IMR-90 (cell line): ENCODE data around the gene SLC39A6. TPM values are rescaled to one million over a fixed set of nuclear protein-coding genes. Genes with fewer than 3 reads are reported as not detected.

Source experiments
- ATAC-seq: fragments of 200-7000 bp; cut with Tn5 transposase; 2 replicates; pipeline ENCODE4 v1.9.1; 2020; ENCODE audit warnings: low read depth, mild to moderate bottlenecking, moderate library complexity
- BruUV-seq: library from RNA; stranded (reverse); fragments of 400-500 nt; replicated peaks from 2 replicates; lab custom pipeline; 2021; lab: Mats Ljungman, UMichigan
- CTCF ChIA-PET: fragments of 300-600 bp; formaldehyde crosslinking; extraction: SDS; loops from one replicate; lab custom pipeline; 2021; ENCODE audit warnings: antibody characterized with exemption; lab: Yijun Ruan, JAX
- POLR2A ChIA-PET: fragments of 300-600 bp; sonication (Branson Sonifier 250); formaldehyde crosslinking; loops from one replicate; lab custom pipeline; 2022; ENCODE audit warnings: antibody characterized with exemption; ENCODE audit not compliant: unreplicated experiment; lab: Charles Lee
- DNase-seq: peaks from one replicate; pipeline ENCODE4 v3.0.0; 2013
- H2AFZ ChIP-seq: replicated peaks from 2 replicates; pipeline ENCODE3; 2013; ENCODE audit warnings: low read length, mild to moderate bottlenecking; ENCODE audit not compliant: poor library complexity
- H2AK5ac ChIP-seq: 2 replicates; pipeline ENCODE4 v1.6.1; 2013; ENCODE audit warnings: low read depth, low read length, inconsistent platforms
- H2AK9ac ChIP-seq: replicated peaks from 2 replicates; pipeline ENCODE3; 2013; ENCODE audit warnings: mild to moderate bottlenecking, low read depth, low read length, moderate library complexity; ENCODE audit not compliant: poor library complexity
- H2BK120ac ChIP-seq: 2 replicates; pipeline ENCODE4 v1.6.1; 2013; ENCODE audit warnings: low read depth, low read length, inconsistent platforms
- H2BK15ac ChIP-seq: 3 replicates; pipeline ENCODE4 v1.6.1; 2013; ENCODE audit warnings: low read depth, low read length, inconsistent platforms
- H2BK20ac ChIP-seq: 2 replicates; pipeline ENCODE4 v1.6.1; 2013; ENCODE audit warnings: low read depth, mild to moderate bottlenecking, inconsistent platforms, low read length, moderate library complexity
- H2BK5ac ChIP-seq: 2 replicates; pipeline ENCODE4 v1.6.1; 2013; ENCODE audit warnings: mild to moderate bottlenecking, low read depth, low read length, inconsistent platforms; ENCODE audit not compliant: poor library complexity, severe bottlenecking
- H3K14ac ChIP-seq: replicated peaks from 2 replicates; pipeline ENCODE4 v1.6.1; 2013; ENCODE audit warnings: low read depth, low read length, inconsistent platforms
- H3K18ac ChIP-seq: 2 replicates; pipeline ENCODE4 v1.6.1; 2013; ENCODE audit warnings: low read depth, low read length, control low read depth
- H3K23ac ChIP-seq: 2 replicates; pipeline ENCODE4 v1.6.1; 2013; ENCODE audit warnings: low read depth, low read length, inconsistent platforms
- H3K27ac ChIP-seq: 2 replicates; pipeline ENCODE4 v1.5.1; 2013; ENCODE audit warnings: mild to moderate bottlenecking, control low read depth, low read length; ENCODE audit not compliant: insufficient read depth
- H3K27me3 ChIP-seq: 2 replicates; pipeline ENCODE4 v1.6.1; 2013; ENCODE audit warnings: low read length; ENCODE audit not compliant: control insufficient read depth, insufficient read depth
- H3K36me3 ChIP-seq: 2 replicates; pipeline ENCODE4 v1.6.1; 2013; ENCODE audit warnings: low read length, mixed read lengths; ENCODE audit not compliant: control insufficient read depth, insufficient read depth
- H3K4ac ChIP-seq: 2 replicates; pipeline ENCODE4 v1.6.1; 2013; ENCODE audit warnings: low read depth, low read length, inconsistent platforms
- H3K4me1 ChIP-seq: 2 replicates; pipeline ENCODE4 v1.6.1; 2013; ENCODE audit warnings: low read length, mixed read lengths; ENCODE audit not compliant: control insufficient read depth, insufficient read depth
- H3K4me2 ChIP-seq: 2 replicates; pipeline ENCODE4 v1.6.1; 2013; ENCODE audit warnings: low read depth, mild to moderate bottlenecking, control low read depth, low read length, moderate library complexity
- H3K4me3 ChIP-seq: 2 replicates; pipeline ENCODE4 v1.5.1; 2013; ENCODE audit warnings: low read depth, mild to moderate bottlenecking, control low read depth, low read length, moderate library complexity; ENCODE audit not compliant: insufficient read depth
- H3K56ac ChIP-seq: 2 replicates; pipeline ENCODE4 v1.6.1; 2013; ENCODE audit warnings: low read length, inconsistent platforms; ENCODE audit not compliant: insufficient read depth; ENCODE audit errors: extremely low read depth
- H3K79me1 ChIP-seq, 2 experiments: 2 replicates each; pipeline ENCODE4 v1.6.1; 2013; ENCODE audit warnings: low read length in 2 of 2, inconsistent platforms in 1 of 2, low read depth in 1 of 2
- H3K9ac ChIP-seq: 2 replicates; pipeline ENCODE4 v1.6.1; 2013; ENCODE audit warnings: low read depth, low read length, control low read depth
- H3K9me1 ChIP-seq: 2 replicates; pipeline ENCODE4 v1.6.1; 2013; ENCODE audit warnings: low read length, inconsistent platforms; ENCODE audit not compliant: insufficient read depth
- H3K9me3 ChIP-seq: 2 replicates; pipeline ENCODE4 v1.6.1; 2013; ENCODE audit warnings: low read length; ENCODE audit not compliant: control insufficient read depth, insufficient read depth
- H4K20me1 ChIP-seq: 2 replicates; pipeline ENCODE4 v1.6.1; 2013; ENCODE audit warnings: low read length, inconsistent platforms; ENCODE audit not compliant: insufficient read depth
- H4K5ac ChIP-seq: 2 replicates; pipeline ENCODE4 v1.6.1; 2013; ENCODE audit warnings: mild to moderate bottlenecking, low read depth, low read length, control low read depth
- H4K8ac ChIP-seq, 2 experiments: 2 replicates each; pipeline ENCODE4 v1.6.1; 2013; ENCODE audit warnings: low read depth in 2 of 2, low read length in 2 of 2, control low read depth in 1 of 2, inconsistent platforms in 1 of 2
- H4K91ac ChIP-seq: 2 replicates; pipeline ENCODE4 v1.6.1; 2013; ENCODE audit warnings: low read depth, low read length, inconsistent platforms; ENCODE audit not compliant: insufficient read depth
- CEBPB ChIP-seq: IDR thresholded peaks from 2 replicates; pipeline ENCODE4 v1.6.1; 2012; ENCODE audit warnings: low read depth, low read length, improper control_type of control experiment
- CTCF ChIP-seq: conservative IDR thresholded peaks from 2 replicates; pipeline ENCODE4 v1.5.1; 2012; ENCODE audit warnings: mild to moderate bottlenecking, low read depth, low read length, improper control_type of control experiment
- ELK1 ChIP-seq: fragments of 150-350 bp; IDR thresholded peaks from 2 replicates; pipeline ENCODE4 v1.6.1; 2016; ENCODE audit warnings: low read depth, mild to moderate bottlenecking, low read length, moderate library complexity, borderline replicate concordance
- FOS ChIP-seq: fragments of 150-350 bp; IDR thresholded peaks from 2 replicates; pipeline ENCODE4 v1.6.1; 2016; ENCODE audit warnings: low read depth, low read length
- MAFK ChIP-seq: IDR thresholded peaks from 2 replicates; pipeline ENCODE4 v1.6.1; 2012; ENCODE audit warnings: low read depth, low read length, improper control_type of control experiment
- MAZ ChIP-seq: IDR thresholded peaks from 2 replicates; pipeline ENCODE4 v1.6.1; 2012; ENCODE audit warnings: low read depth, mild to moderate bottlenecking, low read length, improper control_type of control experiment, moderate library complexity, borderline replicate concordance
- MXI1 ChIP-seq: IDR thresholded peaks from 2 replicates; pipeline ENCODE4 v1.6.1; 2012; ENCODE audit warnings: low read depth, mild to moderate bottlenecking, low read length, moderate library complexity, borderline replicate concordance
- NFE2L2 ChIP-seq: fragments of 150-350 bp; IDR thresholded peaks from 2 replicates; pipeline ENCODE4 v1.6.1; 2016; ENCODE audit warnings: low read depth, mild to moderate bottlenecking, low read length
- RAD21 ChIP-seq: IDR thresholded peaks from 2 replicates; pipeline ENCODE4 v1.6.1; 2012; ENCODE audit warnings: low read length, improper control_type of control experiment
- RCOR1 ChIP-seq: IDR thresholded peaks from 2 replicates; pipeline ENCODE4 v1.6.1; 2012; ENCODE audit warnings: mild to moderate bottlenecking, low read length, improper control_type of control experiment; ENCODE audit not compliant: insufficient replicate concordance
- RFX5 ChIP-seq: IDR thresholded peaks from 2 replicates; pipeline ENCODE4 v1.8.0; 2012; ENCODE audit warnings: low read depth, mild to moderate bottlenecking, low read length, moderate library complexity
- SMC3 ChIP-seq: fragments of 150-350 bp; IDR thresholded peaks from 2 replicates; pipeline ENCODE4 v1.6.1; 2016; ENCODE audit warnings: low read depth, mild to moderate bottlenecking, antibody characterized with exemption, low read length, moderate library complexity
- USF2 ChIP-seq: fragments of 150-350 bp; IDR thresholded peaks from 2 replicates; pipeline ENCODE4 v1.6.1; 2017; ENCODE audit warnings: mild to moderate bottlenecking, antibody characterized with exemption, low read length, low read depth
- WGBS, 2 experiments: methylation state at CpG; one replicate each; pipeline versions ENCODE4 v1.1.5 to v1.1.7; 2013; ENCODE audit warnings: missing lambda C conversion rate in 2 of 2; ENCODE audit not compliant: insufficient read length in 1 of 2; ENCODE audit errors: extremely low coverage in 2 of 2; 5-methylcytosine and 5-hydroxymethylcytosine counted together
- dilution Hi-C: fragments of 300-500 bp; cut with HindIII; formaldehyde crosslinking; loops from one replicate; pipeline ENCODE4 v1.14.3; 2018; ENCODE audit warnings: low sequenced_read_pairs; ENCODE audit not compliant: unreplicated experiment
- in situ Hi-C: fragments of 300-500 bp; cut with MboI; formaldehyde crosslinking; loops from 3 replicates; pipeline ENCODE4 v1.14.3; 2019; ENCODE audit warnings: low sequenced_read_pairs, inconsistent platforms, mixed read lengths
- intact Hi-C: fragments of 100-400 bp; cut with micrococcal nuclease; formaldehyde crosslinking; loops from 2 replicates; pipeline ENCODE4 v1.10.0; 2022
- polyA plus RNA-seq, 3 experiments: library from polyadenylated mRNA; depleted of rRNA; stranded (reverse); fragments of >200 nt; gene quantifications; 2 replicates each; pipeline ENCODE4 v1.2.3, GENCODE V29; 2012; ENCODE audit warnings: low replicate concordance in 1 of 3
- total RNA-seq: library from RNA; depleted of rRNA; stranded (reverse); fragments of >200 nt; gene quantifications from 2 replicates; pipeline ENCODE4 v1.2.3, GENCODE V29; 2012

SLC39A6 gene
- total and polyA plus RNA-seq, 2 of the 4 experiments (the other 2 are of a cell fraction), result 48.7 to 91.9 TPM

DNA sequence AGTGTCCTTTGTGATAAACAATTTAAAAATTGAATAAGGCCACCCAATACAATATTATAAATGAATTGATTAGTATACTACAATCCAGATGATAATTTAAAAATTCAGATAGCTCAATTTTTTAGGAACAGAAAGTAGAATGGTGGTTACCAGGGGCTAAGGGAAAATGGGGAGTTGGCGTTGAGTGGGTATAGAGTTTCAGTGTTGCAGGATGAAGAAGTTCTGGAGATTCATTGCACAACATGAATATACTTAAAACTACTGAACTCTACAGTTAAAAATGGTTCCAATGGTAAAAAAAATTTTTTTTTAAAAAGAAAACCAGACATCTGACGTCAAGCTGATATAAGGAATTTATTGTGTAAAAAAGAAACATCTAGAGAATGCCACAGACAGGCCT lies 20.9 kb downstream of the SLC39A6 start:
- no CpG with 5 or more reads among the region's 2 CpGs for WGBS, 2 experiments
- DNase-seq (no peak), ATAC-seq (no peak)
- no peak overlapping the region for H2BK5ac ChIP-seq
- H3K14ac ChIP-seq, result no peak overlapping the region
- no peaks in the 10 kb centered on the region for H3K9me3 ChIP-seq
- H2AK5ac ChIP-seq, result no peak overlapping the region
- H2BK15ac ChIP-seq, result no peak overlapping the region
- H3K4me3 ChIP-seq, result no peak overlapping the region
- intact Hi-C loops, result no loop called here
- CTCF ChIA-PET, result no interaction called here
- no peak overlapping the region for H2AFZ ChIP-seq
- BruUV-seq, result no TSS peak
- POLR2A ChIA-PET, result interaction anchor here (0.6 kb wide), 1 partner anchor 184 kb away, joined by 3 read pairs; no protein-coding TSS in a partner anchor
- H3K18ac ChIP-seq, result no peak overlapping the region
- H3K79me1 ChIP-seq, result 0 out of 4 replicates have a peak, but pooled peaks cover 0 to 2% of the 10 kb centered on the region in 2 experiments
- H3K9ac ChIP-seq, result no peak overlapping the region
- TF ChIP-seq NFE2L2 (no peak), MAZ (no peak), MAFK (no peak), SMC3 (no peak), MXI1 (no peak), FOS (no peak), CEBPB (no peak), RFX5 (no peak), RAD21 (no peak), CTCF (no peak), RCOR1 (no peak), ELK1 (no peak), USF2 (no peak)
- H3K4me2 ChIP-seq, result no peak overlapping the region
- no peak overlapping the region for H2AK9ac ChIP-seq
- H4K5ac ChIP-seq, result no peak overlapping the region
- no peaks in the 10 kb centered on the region for H3K27me3 ChIP-seq
- H3K27ac ChIP-seq, result no peak overlapping the region
- no peak overlapping the region for H3K23ac ChIP-seq
- no peak overlapping the region for H4K8ac ChIP-seq
- dilution Hi-C loops, result no loop called here
- H3K56ac ChIP-seq, result no peak overlapping the region
- H2BK20ac ChIP-seq, result no peak overlapping the region
- no peak overlapping the region for H2BK120ac ChIP-seq
- H3K9me1 ChIP-seq, result peaks cover 8% of the 10 kb centered on the region; the same call in 1 of the 2 replicates
- no peaks in the 10 kb centered on the region for H3K4me1 ChIP-seq
- H3K36me3 ChIP-seq, result peaks cover 21% of the 10 kb centered on the region
- in situ Hi-C loops, result no loop called here
- no peak overlapping the region for H3K4ac ChIP-seq
- H4K91ac ChIP-seq, result no peak overlapping the region
- H4K20me1 ChIP-seq, result no peaks in the 10 kb centered on the region
